K562 (cell line): Measurements from ENCODE around the gene RBKS. TPM values are rescaled to one million over a fixed set of nuclear protein-coding genes. Genes with fewer than 3 reads are reported as not detected.

ENCODE experiments used
- ATAC-seq: fragments of 200-7000 bp; cut with Tn5 transposase; 3 replicates; pipeline ENCODE4 v1.9.1; 2020; ENCODE audit warnings: moderate library complexity
- BruUV-seq: library from RNA; stranded (reverse); fragments of 400-500 nt; replicated peaks from 2 replicates; lab custom pipeline; 2021; lab: Mats Ljungman, UMichigan
- CTCF ChIA-PET: fragments of 300-600 bp; formaldehyde crosslinking; extraction: SDS; loops from one replicate; lab custom pipeline; 2021; ENCODE audit warnings: low intra/inter-chr PET ratio; lab: Yijun Ruan, JAX
- POLR2A ChIA-PET: fragments of 300-600, 350-650 bp; sonication (Branson Sonifier 250); formaldehyde crosslinking; extraction: SDS; loops from one replicate; lab custom pipeline; 2021; ENCODE audit warnings: antibody characterized with exemption, inconsistent platforms; lab: Yijun Ruan, JAX
- DNase-seq, 4 experiments: peaks; one replicate each; pipeline versions ENCODE4 v3.0.0 to v3.0.0-alpha.2; 2011 to 2018; ENCODE audit warnings: low spot score in 3 of 4, mixed read lengths in 3 of 4; ENCODE audit errors: extremely low read depth in 1 of 4
- FAIRE-seq: peaks from 2 replicates; lab custom pipeline; 2011; peaks lifted over from hg19 to GRCh38; lab: Jason Lieb, UNC
- H2AFZ ChIP-seq: 2 replicates; pipeline ENCODE4 v1.6.0; 2011; ENCODE audit warnings: low read depth, low read length, control low read depth, inconsistent platforms
- H3K27ac ChIP-seq: fragments of 200-600 bp; 3 replicates; pipeline ENCODE4 v1.8.0; 2011; ENCODE audit warnings: low read depth, mild to moderate bottlenecking, control low read depth, inconsistent platforms, low read length, moderate library complexity, mixed read lengths; ENCODE audit errors: extremely low read depth
- H3K27me3 ChIP-seq, 2 experiments: fragments of 300-600 bp in 1 of 2; 2 replicates in 1 of 2; 3 replicates in 1 of 2; pipeline versions ENCODE4 v1.6.0 to v1.8.0; 2011; ENCODE audit warnings: inconsistent platforms in 2 of 2, low read length in 2 of 2, mild to moderate bottlenecking in 1 of 2, mixed read lengths in 1 of 2, moderate library complexity in 1 of 2; ENCODE audit not compliant: control insufficient read depth in 2 of 2, insufficient read depth in 2 of 2
- H3K36me3 ChIP-seq: fragments of 300-600 bp; 3 replicates; pipeline ENCODE4 v1.8.0; 2011; ENCODE audit warnings: mild to moderate bottlenecking, low read length, inconsistent platforms; ENCODE audit not compliant: control insufficient read depth, insufficient read depth
- H3K4me1 ChIP-seq, 2 experiments: fragments of 200-600 bp in 1 of 2; replicated peaks in 1 of 2; 2 replicates in 1 of 2; 3 replicates in 1 of 2; pipeline versions ENCODE4 v1.5.1 to v1.8.0; 2011; ENCODE audit warnings: inconsistent platforms in 2 of 2, low read length in 2 of 2, mild to moderate bottlenecking in 1 of 2, mixed read lengths in 1 of 2, moderate library complexity in 1 of 2; ENCODE audit not compliant: control insufficient read depth in 2 of 2, insufficient read depth in 2 of 2
- H3K4me2 ChIP-seq: 2 replicates; pipeline ENCODE4 v1.6.1; 2011; ENCODE audit warnings: low read length, control low read depth, inconsistent platforms, mixed read lengths; ENCODE audit not compliant: insufficient read depth
- H3K4me3 ChIP-seq: fragments of 200-600 bp; sonication (generic), shearing (Covaris generic); 2 replicates; pipeline ENCODE4 v1.5.1; 2016; ENCODE audit warnings: control low read depth, inconsistent platforms
- H3K79me2 ChIP-seq: fragments of 200-600 bp; 3 replicates; pipeline ENCODE4 v1.8.0; 2011; ENCODE audit warnings: low read length, inconsistent platforms; ENCODE audit not compliant: control insufficient read depth, insufficient read depth
- H3K9ac ChIP-seq, 2 experiments: 2 replicates each; pipeline versions ENCODE4 v1.6.0 to v1.6.1; 2011; ENCODE audit warnings: low read depth in 2 of 2, low read length in 2 of 2, control low read depth in 1 of 2, inconsistent platforms in 1 of 2, mild to moderate bottlenecking in 1 of 2, mixed read lengths in 1 of 2; ENCODE audit not compliant: insufficient read depth in 1 of 2
- H3K9me1 ChIP-seq: one replicate; pipeline ENCODE4 v1.6.0; 2011; ENCODE audit warnings: inconsistent platforms, mild to moderate bottlenecking, low read length, moderate library complexity; ENCODE audit not compliant: control insufficient read depth, insufficient read depth
- H3K9me3 ChIP-seq: replicated peaks from 2 replicates; pipeline ENCODE4 v1.5.1; 2011; ENCODE audit warnings: low read depth, low read length, inconsistent platforms; ENCODE audit not compliant: control insufficient read depth, insufficient read depth
- H4K20me1 ChIP-seq: replicated peaks from 2 replicates; pipeline ENCODE4 v1.6.1; 2011; ENCODE audit warnings: low read length, inconsistent platforms, mixed read lengths; ENCODE audit not compliant: control insufficient read depth, insufficient read depth
- ARID1B ChIP-seq: fragments of 450-650 bp; IDR thresholded peaks from 2 replicates; pipeline ENCODE4 v1.6.1; 2016; ENCODE audit warnings: antibody characterized with exemption, mild to moderate bottlenecking, inconsistent platforms
- CHCHD3 ChIP-seq: fragments of 250-450 bp; sonication (Bioruptor Pico); IDR thresholded peaks from 2 replicates; pipeline ENCODE4 v2.1.2; 2022; ENCODE audit warnings: mild to moderate bottlenecking
- NFXL1 ChIP-seq: fragments of 450-650 bp; formaldehyde crosslinking; IDR thresholded peaks from 2 replicates; pipeline ENCODE4 v1.4.0; 2021; ENCODE audit warnings: mild to moderate bottlenecking
- SMARCA5 ChIP-seq: fragments of 450-650 bp; IDR thresholded peaks from 2 replicates; pipeline ENCODE4 v1.6.1; 2016
- WGBS: fragments of 100-300 bp; shearing (Covaris generic); methylation state at CpG from one replicate; pipeline ENCODE4 v1.1.6; 2016; ENCODE audit warnings: low coverage, mixed read lengths; ENCODE audit not compliant: insufficient coverage; ENCODE audit errors: missing lambda C conversion rate; 5-methylcytosine and 5-hydroxymethylcytosine counted together
- in situ Hi-C: fragments of 300-500 bp; cut with MboI; formaldehyde crosslinking; loops from 4 replicates; pipeline ENCODE4 v1.15.0; 2018; ENCODE audit warnings: inconsistent platforms, mixed read lengths
- intact Hi-C: fragments of 100-400 bp; cut with micrococcal nuclease; formaldehyde crosslinking; loops from 2 replicates; pipeline ENCODE4 v1.14.2; 2022
- polyA plus RNA-seq, 8 experiments: library from polyadenylated mRNA; depleted of rRNA in 4 of 8; stranded (reverse) in 5 of 8; unstranded in 3 of 8; fragments of >200 nt; fragmentation: Nextera tagmentation in 2 of 8; fragmentation: Illumina TruSeq in 1 of 8; extraction: Ambion mirVana in 2 of 8; extraction: Trizol in 1 of 8; gene quantifications; 2 replicates each; pipeline versions ENCODE4 v1.2.1 to v1.2.3, GENCODE V29; 2011 to 2014; ENCODE audit warnings: inconsistent platforms in 1 of 8, missing spikeins in 1 of 8
- total RNA-seq, 7 experiments: library from RNA; depleted of rRNA in 6 of 7; stranded (reverse); fragments of >200 nt in 6 of 7; fragmentation: Illumina TruSeq in 2 of 7; extraction: Trizol in 2 of 7; gene quantifications; 2 replicates each; pipeline versions ENCODE4 v1.2.1 to v1.2.3, GENCODE V29; 2011 to 2021; ENCODE audit warnings: low replicate concordance in 1 of 7
- TF ChIP-seq, protein P1 (sequence below), 2 experiments: fragments of 450-650 bp in 1 of 2; sonication (generic) in 1 of 2; formaldehyde crosslinking; conservative IDR thresholded peaks; 2 replicates each; pipeline versions ENCODE4 v1.4.0 to v1.8.1; 2020 to 2022; ENCODE audit warnings: mild to moderate bottlenecking in 1 of 2, missing genetic modification reagents in 1 of 2

The RBKS gene
- total and polyA plus RNA-seq, 9 of the 15 experiments (the other 6 are each of a cell fraction or from before 2014, with no cell fraction given), result 0.06 to 0.39 (median 0.19) TPM

DNA sequence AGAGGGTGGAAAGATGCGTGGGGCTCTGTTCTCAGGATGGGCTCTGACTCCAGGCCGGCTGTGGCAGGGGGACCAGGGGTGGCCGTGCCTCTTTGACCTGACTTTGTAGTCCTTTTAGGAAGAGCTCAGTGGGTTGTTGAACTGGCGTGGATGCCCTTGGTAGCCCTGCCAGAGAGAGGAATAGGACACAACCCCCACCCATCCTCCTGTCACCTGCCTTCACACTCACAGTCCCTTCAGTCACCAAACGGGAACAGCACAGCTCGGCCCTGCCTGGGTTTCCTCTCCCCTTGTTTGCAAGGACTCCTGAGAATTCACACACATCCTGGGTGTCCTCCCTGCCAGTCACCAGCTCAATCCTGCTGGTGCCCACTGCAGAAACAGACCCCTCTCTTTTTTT is 138.8 kb downstream of the RBKS start:
- Histone ChIP-seq H3K9ac (no peak overlapping the region), H3K9me1 (no peaks in the 10 kb centered on the region), H3K27me3 (no peaks in the 10 kb centered on the region), H3K4me3 (no peak overlapping the region), H4K20me1 (no peaks in the 10 kb centered on the region), H3K4me1 (peaks cover 10 to 13% of the 10 kb centered on the region in 2 experiments), H3K79me2 (no peaks in the 10 kb centered on the region), H3K4me2 (no peak overlapping the region), H3K27ac (no peak overlapping the region), H2AFZ (no peak overlapping the region), H3K9me3 (peaks cover 6% of the 10 kb centered on the region), H3K36me3 (no peaks in the 10 kb centered on the region)
- CTCF ChIA-PET, result no interaction called here
- BruUV-seq, result no TSS peak
- FAIRE-seq (no peak), DNase-seq (no peak), ATAC-seq (no peak)
- WGBS, result 53% methylated on average over 6 of the region's 6 CpGs
- TF ChIP-seq CHCHD3 (no peak), SMARCA5 (no peak), NFXL1 (no peak), ARID1B (no peak)
- TF ChIP-seq, protein P1, sequence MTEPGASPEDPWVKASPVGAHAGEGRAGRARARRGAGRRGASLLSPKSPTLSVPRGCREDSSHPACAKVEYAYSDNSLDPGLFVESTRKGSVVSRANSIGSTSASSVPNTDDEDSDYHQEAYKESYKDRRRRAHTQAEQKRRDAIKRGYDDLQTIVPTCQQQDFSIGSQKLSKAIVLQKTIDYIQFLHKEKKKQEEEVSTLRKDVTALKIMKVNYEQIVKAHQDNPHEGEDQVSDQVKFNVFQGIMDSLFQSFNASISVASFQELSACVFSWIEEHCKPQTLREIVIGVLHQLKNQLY (CRISPR knock-in tag; conservative IDR thresholded peaks at IDR 0.05), result no peak
- in situ Hi-C loops, result no loop called here
- intact Hi-C loops, result loop anchor here (10.0 kb wide), 1 partner anchor 143 kb away; the partner anchor contains the start of genes BABAM2 and RBKS
- POLR2A ChIA-PET, result interaction anchor here (0.6 to 1.0 kb wide), 2 partner anchors 10 to 715 kb away, joined by 3 read pairs; no protein-coding TSS in a partner anchor
